ENCODE measurements around the gene ZNF423. TPM values are rescaled to one million over a fixed set of nuclear protein-coding genes. Genes with fewer than 3 reads are reported as not detected.

The ZNF423 gene
- polyA plus RNA-seq, 1 donor = 34.5 TPM

DNA sequence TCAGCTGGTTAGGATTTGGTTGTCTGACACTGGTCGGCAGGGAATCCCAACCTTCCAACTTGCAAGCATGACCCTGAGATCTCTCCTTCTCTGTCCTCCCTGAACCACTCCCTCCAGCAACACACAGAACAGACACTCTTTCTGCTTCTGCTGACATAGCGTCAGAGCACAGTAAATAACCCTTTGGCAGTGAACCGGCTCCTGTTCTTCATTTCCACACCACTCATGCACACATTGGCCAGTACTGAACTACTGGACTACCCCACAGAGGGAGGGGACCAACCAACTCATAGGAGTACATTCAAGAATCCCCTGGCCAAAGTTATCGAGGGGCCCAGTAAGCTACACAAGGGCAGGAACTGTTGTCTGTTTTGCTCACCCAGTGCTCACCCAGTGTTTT is 138.2 kb downstream of the ZNF423 start:
- DNase-seq = no peak

DNA sequence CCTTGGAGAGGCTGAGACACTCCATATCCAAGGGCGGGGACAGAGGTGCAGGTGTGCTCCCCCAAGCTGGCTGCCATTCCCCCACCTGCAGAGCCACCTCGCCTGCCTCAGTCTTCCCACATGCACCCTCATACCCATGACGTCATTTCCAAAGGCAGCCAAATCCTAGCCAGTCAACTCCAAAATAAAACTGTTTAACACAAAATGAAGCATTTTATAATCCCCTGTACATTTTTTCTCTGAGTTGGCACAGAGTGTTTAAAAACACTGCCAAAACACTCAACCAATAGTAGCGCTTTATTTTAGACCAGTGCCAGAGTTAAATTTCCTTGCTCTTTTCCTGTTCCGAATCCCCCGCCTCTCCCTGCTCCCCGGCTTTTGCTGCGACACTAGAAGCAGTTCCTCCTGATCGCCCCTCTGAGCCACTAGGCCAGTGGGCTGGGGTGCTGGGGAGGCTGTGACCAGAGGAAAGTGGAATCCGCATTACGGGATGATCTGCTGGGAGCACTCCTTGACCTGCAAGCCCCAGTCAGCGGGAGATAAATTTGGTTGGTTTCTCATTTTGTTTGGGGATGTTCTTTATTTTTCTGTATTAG is 139.5 kb downstream of the ZNF423 start:
- DNase-seq = peak; percentile 36

DNA sequence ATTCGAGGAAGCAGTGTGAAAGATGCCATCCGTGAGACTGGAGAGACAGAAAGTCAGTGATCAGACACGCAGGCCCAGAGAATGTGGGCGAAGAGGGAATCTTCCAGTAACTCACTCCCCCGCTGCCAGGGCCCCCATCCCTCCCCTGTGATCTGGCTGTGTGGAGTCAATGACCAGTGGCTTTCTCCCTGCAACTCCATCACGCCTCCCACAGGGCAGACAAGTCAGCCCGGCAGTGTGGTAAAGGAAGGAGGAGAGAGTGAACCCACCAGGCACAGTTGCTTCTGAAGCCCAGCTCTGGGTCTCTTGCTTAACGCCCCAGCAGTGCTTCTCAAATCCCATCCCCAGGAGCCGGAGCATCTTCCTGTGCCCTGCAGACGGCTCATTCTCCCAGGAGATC is 142.1 kb downstream of the ZNF423 start:
- no peak for DNase-seq

DNA sequence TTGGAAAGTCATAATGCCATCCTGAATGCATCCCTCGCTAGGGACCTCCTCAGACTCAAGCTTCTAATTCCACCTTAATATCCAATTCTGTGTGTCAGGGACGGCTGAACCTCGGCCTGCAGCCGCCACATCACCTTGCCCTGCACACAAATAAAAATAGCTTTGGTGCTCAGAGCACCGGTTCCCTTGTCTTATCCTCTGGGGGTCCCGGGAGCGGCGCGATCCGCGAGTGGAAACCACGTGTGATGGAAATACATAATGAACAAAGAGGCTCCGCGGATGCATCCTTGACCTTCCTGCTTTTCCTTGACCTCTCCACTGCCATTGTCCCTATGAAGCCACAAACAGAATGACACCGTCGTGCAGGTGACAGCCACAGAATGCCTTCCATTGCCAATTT is 143.4 kb downstream of the ZNF423 start:
- no peak for DNase-seq

DNA sequence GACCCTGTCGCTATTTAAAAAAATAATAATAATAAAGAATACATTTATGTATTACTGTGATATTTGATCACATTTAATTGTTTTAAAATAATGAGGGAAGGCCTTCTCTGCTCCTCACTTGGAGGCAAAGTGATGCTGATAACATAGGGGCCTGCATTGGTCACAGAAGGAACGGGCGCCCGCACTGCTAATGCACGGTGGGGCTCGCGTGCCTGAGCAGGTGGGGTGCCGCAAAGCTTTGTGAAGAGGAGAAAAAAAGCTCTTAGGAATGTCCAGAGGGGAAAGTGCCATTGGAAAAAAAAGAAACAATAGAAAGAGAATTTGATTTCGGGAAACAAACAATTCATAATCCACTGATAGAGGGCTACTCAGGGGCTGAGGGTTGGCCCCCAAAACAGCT is 143.8 kb downstream of the ZNF423 start:
- DNase-seq = no peak

DNA sequence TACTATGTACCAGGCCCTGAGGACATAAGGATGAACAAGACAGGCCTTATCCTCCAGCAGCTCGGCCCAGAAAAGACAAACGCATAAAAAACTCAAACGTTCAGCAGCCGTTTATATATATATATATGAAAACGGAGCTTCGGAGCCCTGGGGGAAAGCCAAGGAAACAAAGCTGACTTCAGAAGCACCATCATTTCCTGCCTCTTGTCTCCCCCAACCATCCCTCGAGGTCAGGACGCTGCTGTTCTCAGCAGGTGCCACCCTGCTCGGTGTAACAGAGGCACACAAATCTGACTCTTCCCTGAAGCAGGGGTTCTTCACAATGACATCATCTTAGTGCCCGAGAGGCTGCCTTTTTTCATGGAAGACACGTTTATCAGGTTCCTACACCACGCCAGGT is 146.9 kb downstream of the ZNF423 start:
- DNase-seq = no peak

DNA sequence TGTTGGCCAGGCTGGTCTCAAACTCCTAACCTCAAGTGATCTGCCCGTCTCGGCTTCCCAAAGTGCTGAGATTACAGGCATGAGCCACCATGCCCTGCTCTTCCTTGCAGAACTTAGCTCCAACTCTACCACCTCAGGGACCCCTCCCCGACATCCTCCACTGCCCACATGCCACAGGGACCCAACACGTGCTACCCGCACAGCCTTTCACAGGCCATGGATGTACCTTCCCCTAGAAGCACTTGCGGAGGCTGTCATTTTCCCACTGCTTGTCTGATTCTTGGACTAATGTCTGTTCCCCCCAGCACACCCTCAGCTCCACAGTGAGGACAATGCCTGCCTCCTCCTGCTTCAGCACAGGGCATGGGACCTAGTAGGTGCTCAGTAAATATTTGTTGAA is 147.4 kb downstream of the ZNF423 start:
- no peak for DNase-seq

DNA sequence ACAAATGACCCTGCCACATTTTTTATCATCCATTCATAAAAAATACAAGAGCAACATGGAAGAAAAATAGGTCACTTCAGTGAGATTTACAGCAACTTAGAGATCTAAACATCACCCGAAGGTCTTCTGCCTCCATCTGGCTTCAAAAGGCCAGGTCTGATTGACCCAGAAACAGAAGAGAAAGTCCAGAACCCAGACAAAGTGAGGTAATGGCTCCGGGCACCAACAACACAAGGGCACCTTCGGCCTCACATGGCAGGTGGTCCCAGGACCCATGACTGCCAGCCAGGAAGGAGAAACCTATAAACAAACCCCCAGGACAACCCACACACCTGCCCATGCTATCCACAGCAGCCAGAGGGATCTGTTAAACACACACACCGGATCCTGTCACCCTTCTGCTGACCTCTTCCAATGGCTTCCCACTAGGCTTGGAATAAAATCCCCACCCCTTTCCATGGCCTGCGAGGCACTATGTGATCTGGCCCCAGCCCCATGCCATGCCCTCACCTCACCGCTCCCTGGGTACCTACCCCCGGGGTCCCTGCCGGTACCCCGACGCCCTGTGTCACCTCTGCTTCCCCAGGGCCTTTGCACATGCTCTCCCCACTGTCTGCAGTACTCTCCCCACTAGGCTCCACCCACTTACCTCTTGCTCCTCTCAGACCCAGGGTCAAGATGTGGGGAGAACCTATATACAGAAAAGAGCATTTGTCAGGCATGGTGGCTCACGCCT is 149.1 kb downstream of the ZNF423 start:
- DNase-seq = no peak

DNA sequence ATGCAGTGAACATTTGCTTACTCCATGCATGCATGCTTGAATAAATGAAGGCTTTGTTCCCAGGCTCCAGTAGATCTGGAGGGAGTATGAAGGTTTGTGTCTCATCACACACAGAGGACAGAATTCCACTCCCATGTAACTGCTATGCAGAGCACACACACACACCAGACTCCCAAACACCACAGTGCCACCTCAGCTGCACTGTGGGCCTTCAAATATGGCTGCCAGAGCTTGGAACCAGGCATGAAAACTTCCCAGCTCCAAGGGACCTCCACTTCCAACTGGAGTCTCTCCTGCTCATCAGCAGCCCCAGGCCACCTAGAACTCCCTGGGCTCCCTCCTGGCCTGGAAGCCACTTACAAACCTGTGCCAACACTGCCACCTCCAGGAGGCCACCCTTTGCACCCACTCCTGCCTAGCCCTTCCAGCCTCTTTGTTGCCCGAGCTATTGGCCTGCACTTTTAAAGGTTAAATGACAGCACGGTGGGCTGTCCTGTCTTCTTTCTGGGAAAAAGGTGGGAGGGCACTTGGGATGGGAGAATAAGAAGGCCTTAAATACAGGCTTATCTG is 151.2 kb downstream of the ZNF423 start:
- DNase-seq = no peak

DNA sequence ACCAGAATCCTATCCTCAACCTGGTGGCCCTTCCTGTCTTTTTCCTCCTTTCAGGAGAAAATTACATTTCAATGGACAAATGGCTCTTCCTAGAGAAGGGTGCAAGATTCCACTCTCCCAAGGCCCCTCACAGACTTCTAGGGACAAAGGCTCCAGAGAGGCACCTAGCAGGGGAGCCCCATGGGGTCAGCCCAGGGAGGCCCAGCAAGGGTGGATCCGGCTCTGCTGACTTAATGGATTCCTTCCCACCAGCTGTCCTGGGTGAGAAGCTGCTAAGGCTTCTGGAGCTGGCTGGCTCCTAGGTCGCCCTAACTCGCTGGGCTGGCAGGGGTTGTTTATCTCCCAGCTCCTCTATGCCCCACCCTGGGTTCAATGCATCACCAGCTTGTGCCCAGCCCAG is 152.4 kb downstream of the ZNF423 start:
- DNase-seq = no peak

DNA sequence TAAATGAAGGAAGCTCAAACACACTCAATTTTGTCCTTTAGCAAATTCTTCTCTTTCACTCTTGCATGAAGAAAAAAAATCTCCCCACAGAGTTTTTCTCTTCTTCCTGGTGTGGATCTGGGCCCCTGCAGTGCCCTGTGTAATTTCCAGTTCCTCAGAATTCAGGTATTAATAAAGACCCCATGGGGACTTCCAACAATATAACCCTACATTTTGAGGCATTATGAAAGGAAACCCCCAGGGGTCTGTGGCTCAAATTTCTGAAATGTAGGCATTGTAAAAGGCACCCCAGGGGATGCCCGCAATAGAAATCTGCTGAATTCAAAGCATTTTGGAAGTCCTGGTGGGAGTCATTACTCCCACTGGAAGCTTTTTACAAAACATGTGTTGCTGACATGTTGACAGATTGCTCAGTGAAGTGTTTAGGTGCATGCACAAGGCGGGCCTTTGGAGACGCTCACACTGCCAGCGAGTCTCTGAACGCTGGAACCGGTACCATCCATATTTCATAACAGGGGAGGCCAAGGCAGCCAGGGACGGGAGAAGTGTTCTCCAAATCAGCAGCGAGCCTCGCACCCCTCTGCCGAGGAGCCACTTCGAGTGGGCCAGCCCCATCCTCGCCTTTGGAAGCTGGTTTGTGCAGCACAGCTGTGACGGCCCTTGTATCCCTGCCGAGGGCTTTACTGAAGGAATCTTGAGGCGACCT is 154.0 kb downstream of the ZNF423 start:
- peak; percentile 79 for DNase-seq

DNA sequence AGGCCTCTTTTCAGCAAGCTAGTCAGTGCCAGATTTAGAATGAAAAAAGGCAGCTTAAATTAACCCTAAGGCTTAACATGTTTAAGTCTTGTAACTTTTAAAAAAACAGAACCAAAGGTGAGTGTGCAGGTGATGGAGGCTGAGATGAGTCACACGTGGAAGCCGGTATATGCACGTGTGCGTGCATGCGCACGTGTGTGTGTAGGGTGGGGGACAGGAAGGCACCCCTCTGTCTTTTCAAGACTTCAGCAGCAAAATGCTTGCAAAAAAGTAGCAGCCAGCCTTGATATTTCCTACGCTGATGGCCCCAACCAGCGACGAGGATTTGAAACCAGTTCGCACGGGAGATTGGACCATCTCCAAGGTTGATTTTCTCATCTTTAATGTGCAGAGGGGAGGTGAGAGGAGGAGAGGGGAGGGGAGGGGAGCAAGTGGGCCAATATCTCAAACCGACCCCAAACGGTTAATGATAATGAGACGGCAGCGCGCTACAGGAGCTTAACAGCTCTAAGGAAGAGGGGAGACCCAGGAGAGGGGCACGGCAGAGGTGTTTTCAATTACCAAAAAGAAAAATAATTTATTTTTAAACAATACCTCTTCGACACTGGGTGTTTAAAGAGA is 154.7 kb downstream of the ZNF423 start:
- no peak for DNase-seq

DNA sequence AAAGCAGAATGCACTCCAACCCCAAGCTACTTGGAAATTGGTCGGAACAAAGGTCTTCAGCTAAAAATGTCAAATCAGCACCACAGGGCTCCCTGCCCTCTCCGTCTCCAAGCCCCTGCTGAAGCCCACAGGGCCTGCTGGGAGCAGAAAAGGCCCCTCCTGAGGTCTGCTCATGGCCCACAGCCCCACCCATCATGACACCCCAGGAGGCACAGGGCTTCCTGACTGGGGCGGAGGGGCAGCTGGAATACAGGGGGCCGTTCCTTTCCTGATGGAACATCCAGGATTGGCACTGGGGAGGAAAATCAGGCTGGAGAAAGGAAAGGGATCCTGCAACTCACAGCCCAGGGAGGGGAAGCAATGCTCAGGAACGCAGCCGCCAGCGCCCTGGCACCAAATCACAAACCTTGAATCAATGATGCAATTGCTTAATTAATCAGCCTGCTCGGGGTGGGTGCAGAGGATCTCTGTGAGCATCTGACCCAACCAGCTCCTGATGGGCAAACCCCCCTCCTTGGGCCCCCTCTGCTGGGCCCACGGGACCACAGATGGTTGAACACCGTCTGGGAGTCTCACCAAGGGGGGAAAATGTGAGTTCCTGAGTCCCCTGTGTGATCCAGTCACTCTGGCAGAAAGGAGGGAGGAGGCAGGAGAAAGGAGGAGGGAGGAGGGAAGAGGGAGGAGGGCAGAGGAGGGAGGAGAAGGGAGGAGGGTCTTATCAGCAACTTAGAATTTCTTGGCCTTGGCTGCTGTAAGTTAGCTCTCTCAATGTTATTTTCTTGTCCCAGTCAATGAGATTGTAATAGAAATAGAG is 155.5 kb downstream of the ZNF423 start:
- DNase-seq = peak; percentile 56

DNA sequence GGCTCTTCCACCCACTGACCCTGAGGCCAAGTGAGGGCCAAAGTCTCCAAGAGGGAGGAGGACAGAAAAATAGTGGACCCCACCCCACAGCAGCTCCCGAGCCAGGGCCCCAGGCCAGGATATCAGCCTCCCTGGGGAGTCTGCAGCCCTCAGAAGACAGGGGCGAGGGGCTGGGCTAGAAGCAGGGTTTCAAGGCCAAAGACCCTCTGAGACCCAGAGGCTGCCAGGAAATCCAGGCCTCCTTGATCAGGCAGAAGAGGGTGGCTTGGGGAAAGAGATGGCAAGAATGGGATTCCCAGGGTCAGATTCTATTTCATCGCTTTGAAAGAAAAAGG is 156.1 kb downstream of the ZNF423 start:
- DNase-seq = no peak

DNA sequence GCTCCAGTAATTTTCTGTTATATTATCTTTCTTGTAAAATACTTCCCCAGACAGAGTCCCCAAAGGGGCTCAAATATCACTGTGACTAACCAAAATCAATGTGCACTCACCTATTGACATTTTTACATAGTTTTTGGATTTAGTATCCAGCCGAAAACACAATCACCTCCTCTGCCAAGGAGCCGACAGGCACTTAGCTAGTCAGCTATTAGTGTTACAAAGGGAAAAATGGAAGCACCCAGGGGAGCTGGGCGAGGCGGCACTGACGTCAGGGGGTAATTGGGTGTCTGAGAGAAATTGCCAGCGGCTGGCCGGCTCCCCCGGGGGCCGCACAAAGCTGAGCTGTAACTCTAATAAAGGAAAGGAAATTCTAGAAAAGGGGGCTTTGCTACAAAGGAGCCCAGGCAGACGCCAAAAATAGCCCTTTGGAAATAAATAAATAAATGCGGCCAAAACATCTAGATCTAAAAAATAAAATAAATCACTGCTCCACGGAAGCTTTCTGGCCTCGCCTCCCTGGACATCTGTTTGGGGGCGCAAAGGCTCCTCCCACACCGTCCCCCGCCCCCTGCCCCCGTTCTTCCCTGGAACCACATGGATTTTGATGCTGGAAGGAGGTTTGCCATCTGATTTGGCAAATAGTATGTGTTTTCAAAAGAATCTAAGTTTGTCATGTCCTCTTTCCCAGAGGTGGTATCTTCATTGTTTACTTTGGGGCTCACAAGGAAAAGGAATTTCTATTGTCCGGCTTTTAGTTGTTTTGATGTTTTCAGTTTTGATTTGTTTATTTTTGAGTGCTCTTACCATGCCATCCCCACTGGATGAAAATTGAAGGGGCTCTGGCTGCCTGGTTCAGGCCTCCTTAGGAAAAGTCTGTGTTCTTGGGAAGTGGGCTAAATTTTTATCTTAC is 156.7 kb downstream of the ZNF423 start:
- DNase-seq = no peak

DNA sequence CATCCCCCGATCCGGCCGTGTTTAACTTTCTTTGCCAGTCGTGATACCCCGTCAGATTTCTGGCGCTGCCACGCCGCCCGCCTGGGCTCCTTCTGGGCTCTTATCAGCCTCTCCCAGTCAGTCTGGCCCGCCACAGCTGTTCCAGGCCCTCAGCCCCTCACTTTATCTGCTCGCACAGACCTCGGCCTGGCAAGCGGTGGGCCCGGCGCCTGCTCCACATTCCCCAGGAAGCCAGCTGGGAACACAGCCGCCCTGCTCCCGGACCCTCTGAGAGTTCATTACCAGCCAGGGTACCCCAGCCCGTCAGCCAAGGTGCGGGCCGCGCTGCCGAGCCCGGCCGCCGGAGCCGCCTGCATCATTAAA is 157.5 kb downstream of the ZNF423 start:
- peak; percentile 15 for DNase-seq

DNA sequence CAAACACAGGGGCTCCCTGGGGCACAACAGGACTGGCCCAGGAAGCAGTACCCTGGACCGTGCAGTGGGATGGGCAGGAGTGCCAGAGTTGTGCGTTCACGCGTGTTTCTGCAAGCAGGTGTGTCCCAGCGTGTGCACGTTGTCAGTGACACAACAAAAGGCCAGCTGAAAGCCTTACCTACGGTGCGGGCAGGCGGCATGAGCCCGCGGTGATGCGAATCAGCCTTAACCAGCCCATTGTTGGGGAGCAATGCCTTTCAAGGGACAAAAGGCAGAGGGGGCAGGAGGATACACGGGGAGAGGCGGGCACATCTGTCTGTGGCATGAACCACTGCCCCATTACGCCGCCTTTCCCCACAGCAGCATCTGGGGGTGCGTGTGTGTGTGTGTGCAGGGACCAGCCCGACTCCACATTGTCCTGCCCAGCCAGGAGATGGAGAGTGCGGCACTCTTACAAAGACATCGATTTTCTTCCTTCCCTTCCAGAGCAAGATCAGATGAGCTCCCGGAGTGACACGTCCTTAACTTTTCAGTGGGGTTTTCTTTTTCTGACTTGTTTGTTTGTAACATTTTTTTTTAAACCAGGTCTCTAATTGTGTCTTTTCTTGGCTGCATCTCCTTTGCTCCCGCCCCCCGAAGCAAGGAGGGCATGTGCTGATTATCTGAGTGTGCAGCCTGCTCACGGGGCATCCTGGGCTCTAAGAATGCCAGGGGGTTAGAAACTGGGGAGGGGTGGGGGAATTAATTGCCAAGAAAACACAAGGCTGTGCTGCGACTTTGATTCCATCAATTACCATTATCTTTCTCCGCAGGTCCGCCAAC is 158.1 kb downstream of the ZNF423 start:
- no peak for DNase-seq

DNA sequence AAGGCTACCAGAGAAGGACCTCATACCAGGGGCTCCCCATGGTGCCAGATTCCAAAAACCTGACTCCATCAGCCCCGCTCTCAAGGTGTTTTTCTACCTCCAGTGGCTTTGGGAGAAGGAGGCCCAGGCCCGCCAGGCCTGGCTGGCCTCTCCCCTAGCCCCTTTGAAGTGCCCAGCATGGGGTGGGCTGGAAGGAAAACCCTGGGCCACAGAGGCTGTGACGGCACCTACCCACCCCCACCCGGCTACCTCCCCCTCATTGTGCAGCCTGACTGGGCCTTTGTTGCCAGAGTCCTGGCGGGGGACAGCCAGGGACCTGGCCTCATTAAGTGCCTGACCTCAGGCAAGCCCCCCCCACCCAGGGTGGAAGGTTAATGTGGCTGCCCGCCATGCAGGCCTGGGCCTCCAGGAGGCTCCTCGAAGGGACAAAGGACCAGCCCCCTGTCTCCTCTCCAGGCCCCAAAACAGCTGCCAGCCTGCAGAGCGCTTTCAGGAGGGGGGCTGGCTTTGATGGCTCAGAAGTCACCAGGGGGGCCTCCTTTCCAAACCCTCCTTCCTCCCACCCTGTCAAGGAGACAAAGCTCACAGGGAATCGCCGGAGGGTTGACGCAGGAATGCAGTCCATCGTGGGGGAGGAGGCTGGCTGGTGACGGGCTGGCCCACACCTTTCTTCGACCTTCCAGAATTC is 159.4 kb downstream of the ZNF423 start:
- DNase-seq = no peak

DNA sequence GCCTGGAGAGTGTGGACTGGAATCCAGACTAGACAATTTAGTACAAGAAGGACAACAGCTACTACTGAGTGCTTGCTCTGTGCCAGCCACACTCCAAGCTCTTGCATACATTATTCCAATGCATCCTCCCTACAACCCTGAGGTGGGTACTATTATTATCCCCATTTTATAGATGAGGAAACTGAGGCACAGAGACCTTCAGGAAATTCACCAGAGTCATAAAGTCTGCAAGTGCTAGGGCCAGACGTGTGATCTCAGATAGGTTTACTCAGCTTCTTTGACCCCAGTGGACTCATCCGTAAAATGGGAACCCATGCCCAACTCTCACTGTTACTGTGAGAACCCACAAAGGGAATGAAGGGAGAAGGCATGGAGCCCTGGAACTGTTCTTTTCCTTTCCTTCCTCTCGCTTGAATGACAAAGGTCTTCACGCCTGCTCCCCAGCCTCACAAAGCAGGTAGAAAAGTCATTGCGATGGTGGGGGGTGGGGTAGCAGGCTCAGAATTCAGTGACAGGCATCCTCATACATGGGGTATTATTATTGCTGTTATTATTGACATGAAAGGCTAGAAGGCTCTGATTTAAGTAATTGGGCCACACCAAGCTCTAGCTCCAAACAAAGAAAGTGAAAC is 160.0 kb downstream of the ZNF423 start:
- DNase-seq = no peak

All from hindlimb muscle (tissue), 1 donor.